Measurements from ENCODE around the gene NAA38. TPM values are rescaled to one million over a fixed set of nuclear protein-coding genes. Genes with fewer than 3 reads are reported as not detected.

The NAA38 gene
- total and polyA plus RNA-seq, 5 donors from 2014 or later, result 23.6 to 192 (median 130) TPM

GRCh38 chr17:7852919-7853690, 4.3 kb downstream of the NAA38 start:
- Histone ChIP-seq H3K4me1 (ENCODE audit: control insufficient read depth, insufficient read depth, low read length, poor library complexity, severe bottlenecking) (peaks cover 38% of the 10 kb centered on the region), H3K27me3 (ENCODE audit: control insufficient read depth, insufficient read depth, low read length) (no peaks in the 10 kb centered on the region), H3K27ac (ENCODE audit: insufficient read depth, low read length, poor library complexity, severe bottlenecking) (no peak overlapping the region), H3K4me3 (ENCODE audit: low read depth, low read length) (no peak overlapping the region), H3K9me3 (ENCODE audit: control insufficient read depth in 2 of 2, low read length in 2 of 2) (no peaks in the 10 kb centered on the region), H3K36me3 (ENCODE audit: control insufficient read depth, insufficient read depth, low read length) (peaks cover 16% of the 10 kb centered on the region)
- ATAC-seq (ENCODE audit: low read depth in 2 of 2) (no peak), DNase-seq (no peak)
- H3K27me3 Mint-ChIP-seq, result no peaks in the 10 kb centered on the region
- H3K4me1 Mint-ChIP-seq, result peaks cover 0 to 27% (median 8%) of the 10 kb centered on the region in 4 donors
- no peaks in the 10 kb centered on the region for H3K36me3 Mint-ChIP-seq
- no peak overlapping the region for H3K27ac Mint-ChIP-seq
- H3K9me3 Mint-ChIP-seq, result no peaks in the 10 kb centered on the region
- peak overlapping the region in 2 of 4 donors; percentile 24 to 85 for H3K4me3 Mint-ChIP-seq

DNA sequence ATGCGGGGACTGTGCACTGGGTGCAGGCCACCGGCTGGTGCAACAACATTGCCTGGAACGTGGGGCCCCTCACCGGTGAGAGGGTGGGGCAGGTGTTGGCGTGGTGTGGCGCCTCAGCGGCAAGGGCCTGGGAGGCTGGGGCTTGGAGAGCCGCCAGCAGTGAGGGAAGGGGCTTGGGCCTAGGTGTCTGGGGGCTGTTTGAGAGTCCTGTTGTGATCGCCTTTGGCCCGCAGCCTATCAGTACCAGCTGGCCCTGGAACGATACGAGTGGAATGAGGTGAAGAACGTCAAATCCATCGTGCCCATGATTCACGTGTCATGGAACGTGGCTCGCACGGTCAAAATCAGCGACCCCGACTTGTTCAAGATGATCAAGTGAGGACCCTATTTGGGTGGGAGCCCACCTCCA, 5.1 kb downstream of the NAA38 start:
- no peak overlapping the region for H3K4me3 ChIP-seq (ENCODE audit: low read depth, low read length)
- peak overlapping the region; percentile 74 to 90 (median 79) for H3K27ac Mint-ChIP-seq

DNA sequence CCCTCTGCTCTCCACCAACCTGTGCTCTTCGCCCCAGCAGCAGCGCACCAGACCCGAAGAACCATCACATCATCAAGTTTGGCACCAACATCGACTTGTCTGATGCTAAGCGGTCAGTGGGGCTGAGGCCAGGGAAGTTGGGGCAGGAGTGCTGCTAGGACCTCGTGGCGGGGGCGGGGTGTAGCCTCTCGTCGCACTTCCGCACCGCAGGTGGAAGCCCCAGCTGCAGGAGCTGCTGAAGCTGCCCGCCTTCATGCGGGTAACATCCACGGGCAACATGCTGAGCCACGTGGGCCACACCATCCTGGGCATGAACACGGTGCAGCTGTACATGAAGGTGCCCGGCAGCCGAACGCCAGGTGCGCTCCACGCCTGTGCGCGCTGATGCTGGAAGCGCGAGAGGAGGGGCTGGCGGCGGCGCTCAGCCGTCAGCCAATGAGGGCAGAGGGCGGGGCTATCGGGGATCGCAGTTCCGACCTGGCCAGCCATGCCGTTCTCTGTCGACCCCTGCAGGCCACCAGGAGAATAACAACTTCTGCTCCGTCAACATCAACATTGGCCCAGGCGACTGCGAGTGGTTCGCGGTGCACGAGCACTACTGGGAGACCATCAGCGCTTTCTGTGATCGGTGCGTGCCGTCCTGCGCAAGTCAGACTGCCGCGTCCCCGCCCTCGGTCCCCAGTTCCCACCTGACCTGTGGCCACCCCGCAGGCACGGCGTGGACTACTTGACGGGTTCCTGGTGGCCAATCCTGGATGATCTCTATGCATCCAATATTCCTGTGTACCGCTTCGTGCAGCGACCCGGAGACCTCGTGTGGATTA, 5.7 kb downstream of the NAA38 start:
- Mint-ChIP-seq H3K27ac (peak overlapping the region; percentile 74 to 90 (median 79)), H3K4me1 (peaks cover 0 to 27% (median 10%) of the 10 kb centered on the region in 4 donors), H3K36me3 (no peaks in the 10 kb centered on the region), H3K27me3 (no peaks in the 10 kb centered on the region), H3K4me3 (peak overlapping the region; percentile 68 to 85 (median 78)), H3K9me3 (no peaks in the 10 kb centered on the region)
- H3K4me1 ChIP-seq (ENCODE audit: control insufficient read depth, insufficient read depth, low read length, poor library complexity, severe bottlenecking), result peaks cover 28% of the 10 kb centered on the region
- H3K9me3 ChIP-seq (ENCODE audit: control insufficient read depth in 2 of 2, low read length in 2 of 2), result no peaks in the 10 kb centered on the region
- H3K4me3 ChIP-seq (ENCODE audit: low read depth, low read length), result no peak overlapping the region
- peak overlapping the region; percentile 78 for H3K27ac ChIP-seq (ENCODE audit: insufficient read depth, low read length, poor library complexity, severe bottlenecking)
- no peaks in the 10 kb centered on the region for H3K27me3 ChIP-seq (ENCODE audit: control insufficient read depth, insufficient read depth, low read length)
- ATAC-seq (ENCODE audit: low read depth in 2 of 2) (peak; percentile 92 to 93), DNase-seq (peak; percentile 92 to 96 (median 95))
- H3K36me3 ChIP-seq (ENCODE audit: control insufficient read depth, insufficient read depth, low read length), result peaks cover 18% of the 10 kb centered on the region

More for the DNA sequence above, 5.1 kb downstream of the NAA38 start:
- Mint-ChIP-seq H3K36me3 (no peaks in the 10 kb centered on the region), H3K9me3 (no peaks in the 10 kb centered on the region), H3K4me1 (peaks cover 0 to 27% (median 8%) of the 10 kb centered on the region in 4 donors), H3K27me3 (no peaks in the 10 kb centered on the region), H3K4me3 (peak overlapping the region in 2 of 4 donors; percentile 78 to 85)
- ATAC-seq (ENCODE audit: low read depth in 2 of 2), result no peak
- Histone ChIP-seq H3K27me3 (ENCODE audit: control insufficient read depth, insufficient read depth, low read length) (no peaks in the 10 kb centered on the region), H3K9me3 (ENCODE audit: control insufficient read depth in 2 of 2, low read length in 2 of 2) (no peaks in the 10 kb centered on the region), H3K27ac (ENCODE audit: insufficient read depth, low read length, poor library complexity, severe bottlenecking) (peak overlapping the region; percentile 78), H3K4me1 (ENCODE audit: control insufficient read depth, insufficient read depth, low read length, poor library complexity, severe bottlenecking) (peaks cover 33% of the 10 kb centered on the region), H3K36me3 (ENCODE audit: control insufficient read depth, insufficient read depth, low read length) (peaks cover 16% of the 10 kb centered on the region)
- DNase-seq, result peak in 1 of 3 donors; percentile 28

- DNase-seq, result no peak
- peaks cover 22% of the 10 kb centered on the region for H3K36me3 ChIP-seq (ENCODE audit: control insufficient read depth, insufficient read depth, low read length)
- no peak for ATAC-seq (ENCODE audit: low read depth in 2 of 2)
- H3K9me3 ChIP-seq (ENCODE audit: control insufficient read depth in 2 of 2, low read length in 2 of 2), result no peaks in the 10 kb centered on the region
- peak overlapping the region; percentile 61 to 85 (median 78) for H3K4me3 Mint-ChIP-seq
- H3K4me3 ChIP-seq (ENCODE audit: low read depth, low read length), result no peak overlapping the region
- H3K4me1 Mint-ChIP-seq, result peaks cover 0 to 27% (median 10%) of the 10 kb centered on the region in 4 donors
- no peaks in the 10 kb centered on the region for H3K27me3 Mint-ChIP-seq
- H3K36me3 Mint-ChIP-seq, result no peaks in the 10 kb centered on the region
- H3K27me3 ChIP-seq (ENCODE audit: control insufficient read depth, insufficient read depth, low read length), result no peaks in the 10 kb centered on the region
- H3K4me1 ChIP-seq (ENCODE audit: control insufficient read depth, insufficient read depth, low read length, poor library complexity, severe bottlenecking), result peaks cover 21% of the 10 kb centered on the region
- H3K27ac Mint-ChIP-seq, result peak overlapping the region; percentile 74 to 90 (median 79)
- no peaks in the 10 kb centered on the region for H3K9me3 Mint-ChIP-seq
- peak overlapping the region; percentile 78 for H3K27ac ChIP-seq (ENCODE audit: insufficient read depth, low read length, poor library complexity, severe bottlenecking)
These were observed 6.5 kb downstream of the NAA38 start for GRCh38 chr17:7850701-7851437.

DNA sequence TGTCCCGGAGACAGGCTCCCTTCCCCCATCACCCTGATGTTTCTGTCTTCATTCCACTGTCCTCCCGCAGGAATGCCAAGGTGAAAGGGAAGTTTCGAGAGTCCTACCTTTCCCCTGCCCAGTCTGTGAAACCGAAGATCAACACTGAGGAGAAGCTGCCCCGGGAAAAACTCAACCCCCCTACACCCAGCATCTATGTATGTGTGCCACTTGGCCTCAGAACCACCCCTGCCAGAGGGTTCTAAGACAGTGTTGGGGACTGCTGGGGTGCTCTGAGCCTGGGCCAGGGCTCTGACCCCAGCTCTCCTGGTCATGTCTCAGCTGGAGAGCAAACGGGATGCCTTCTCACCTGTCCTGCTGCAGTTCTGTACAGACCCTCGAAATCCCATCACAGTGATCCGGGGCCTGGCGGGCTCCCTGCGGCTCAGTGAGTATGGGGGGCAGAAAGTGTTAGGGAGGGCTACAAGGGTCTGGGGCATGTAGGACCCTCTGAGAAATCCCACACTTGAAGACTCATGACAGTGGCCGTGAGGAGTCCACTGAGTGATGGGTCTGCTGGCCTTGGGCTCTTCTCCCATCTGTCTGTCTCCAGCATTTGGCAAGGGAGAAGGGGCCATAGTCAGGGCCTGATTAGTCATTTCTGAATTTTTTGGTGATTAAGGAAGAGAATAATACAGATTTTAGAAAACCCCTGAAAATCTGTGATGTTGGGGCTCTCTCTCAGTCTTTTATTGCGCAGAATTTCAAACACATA, 7.4 kb downstream of the NAA38 start:
- Mint-ChIP-seq H3K36me3 (no peaks in the 10 kb centered on the region), H3K4me1 (peaks cover 0 to 32% (median 9%) of the 10 kb centered on the region in 4 donors), H3K27ac (no peak overlapping the region), H3K9me3 (no peaks in the 10 kb centered on the region), H3K27me3 (no peaks in the 10 kb centered on the region), H3K4me3 (peak overlapping the region in 1 of 4 donors; percentile 21)
- Histone ChIP-seq H3K9me3 (ENCODE audit: control insufficient read depth in 2 of 2, low read length in 2 of 2) (no peaks in the 10 kb centered on the region), H3K27ac (ENCODE audit: insufficient read depth, low read length, poor library complexity, severe bottlenecking) (peak overlapping the region; percentile 78), H3K4me3 (ENCODE audit: low read depth, low read length) (no peak overlapping the region), H3K36me3 (ENCODE audit: control insufficient read depth, insufficient read depth, low read length) (peaks cover 22% of the 10 kb centered on the region), H3K27me3 (ENCODE audit: control insufficient read depth, insufficient read depth, low read length) (no peaks in the 10 kb centered on the region), H3K4me1 (ENCODE audit: control insufficient read depth, insufficient read depth, low read length, poor library complexity, severe bottlenecking) (peaks cover 25% of the 10 kb centered on the region)
- no peak for ATAC-seq (ENCODE audit: low read depth in 2 of 2)
- no peak for DNase-seq

GRCh38 chr17:7849130-7849750, 8.1 kb downstream of the NAA38 start:
- Histone ChIP-seq H3K27ac (ENCODE audit: insufficient read depth, low read length, poor library complexity, severe bottlenecking) (no peak overlapping the region), H3K9me3 (ENCODE audit: control insufficient read depth in 2 of 2, low read length in 2 of 2) (no peaks in the 10 kb centered on the region), H3K4me1 (ENCODE audit: control insufficient read depth, insufficient read depth, low read length, poor library complexity, severe bottlenecking) (peaks cover 32% of the 10 kb centered on the region), H3K36me3 (ENCODE audit: control insufficient read depth, insufficient read depth, low read length) (peaks cover 22% of the 10 kb centered on the region), H3K27me3 (ENCODE audit: control insufficient read depth, insufficient read depth, low read length) (no peaks in the 10 kb centered on the region), H3K4me3 (ENCODE audit: low read depth, low read length) (no peak overlapping the region)
- no peaks in the 10 kb centered on the region for H3K36me3 Mint-ChIP-seq
- no peak for ATAC-seq (ENCODE audit: low read depth in 2 of 2)
- no peak for DNase-seq
- no peak overlapping the region for H3K27ac Mint-ChIP-seq
- H3K27me3 Mint-ChIP-seq, result peaks cover 1% of the 10 kb centered on the region
- no peaks in the 10 kb centered on the region for H3K9me3 Mint-ChIP-seq
- peak overlapping the region in 1 of 4 donors; percentile 21 for H3K4me3 Mint-ChIP-seq
- H3K4me1 Mint-ChIP-seq, result peaks cover 0 to 35% (median 9%) of the 10 kb centered on the region in 4 donors

Measured in CD4-positive, CD25-positive, alpha-beta regulatory T cell (primary cell).